ENCODE measurements around the gene EFHD1.

Gene EFHD1

GRCh38 chr2:232653441-232653840 is 20.0 kb downstream of the EFHD1 start:
- Histone ChIP-seq H3K9me3 (ENCODE audit: control insufficient read depth in 2 of 2, low read length in 2 of 2) (no peaks in the 10 kb centered on the region), H3K36me3 (ENCODE audit: control insufficient read depth in 2 of 2, insufficient read depth in 2 of 2, low read length in 2 of 2) (no peaks in the 10 kb centered on the region), H3K27ac (ENCODE audit: low read length) (no peak overlapping the region), H3K27me3 (ENCODE audit: control insufficient read depth in 1 of 2, insufficient read depth in 2 of 2, low read length in 2 of 2) (no peaks in the 10 kb centered on the region), H3K4me1 (ENCODE audit: control insufficient read depth, insufficient read depth, low read length) (no peaks in the 10 kb centered on the region), H3K4me3 (ENCODE audit: low read length in 2 of 2) (no peak overlapping the region), H3K9ac (ENCODE audit: low read length in 2 of 2) (no peak overlapping the region)

GRCh38 chr2:232655392-232655791 is 22.0 kb downstream of the EFHD1 start:
- Histone ChIP-seq H3K9ac (ENCODE audit: low read length in 2 of 2) (no peak overlapping the region), H3K4me3 (ENCODE audit: low read length in 2 of 2) (no peak overlapping the region), H3K9me3 (ENCODE audit: control insufficient read depth in 2 of 2, low read length in 2 of 2) (no peaks in the 10 kb centered on the region), H3K27me3 (ENCODE audit: control insufficient read depth in 1 of 2, insufficient read depth in 2 of 2, low read length in 2 of 2) (no peaks in the 10 kb centered on the region), H3K4me1 (ENCODE audit: control insufficient read depth, insufficient read depth, low read length) (no peaks in the 10 kb centered on the region), H3K27ac (ENCODE audit: low read length) (no peak overlapping the region), H3K36me3 (ENCODE audit: control insufficient read depth in 2 of 2, insufficient read depth in 2 of 2, low read length in 2 of 2) (no peaks in the 10 kb centered on the region)

- Histone ChIP-seq H3K4me1 (ENCODE audit: control insufficient read depth, insufficient read depth, low read length) (no peaks in the 10 kb centered on the region), H3K27ac (ENCODE audit: low read length) (no peak overlapping the region), H3K27me3 (ENCODE audit: control insufficient read depth in 1 of 2, insufficient read depth in 2 of 2, low read length in 2 of 2) (no peaks in the 10 kb centered on the region), H3K4me3 (ENCODE audit: low read length in 2 of 2) (no peak overlapping the region), H3K9ac (ENCODE audit: low read length in 2 of 2) (no peak overlapping the region), H3K9me3 (ENCODE audit: control insufficient read depth in 2 of 2, low read length in 2 of 2) (no peaks in the 10 kb centered on the region), H3K36me3 (ENCODE audit: control insufficient read depth in 2 of 2, insufficient read depth in 2 of 2, low read length in 2 of 2) (no peaks in the 10 kb centered on the region)
Observed at GRCh38 chr2:232658217-232658785, 24.9 kb downstream of the EFHD1 start.

- no peaks in the 10 kb centered on the region for H3K27me3 ChIP-seq (ENCODE audit: control insufficient read depth in 1 of 2, insufficient read depth in 2 of 2, low read length in 2 of 2)
- no peaks in the 10 kb centered on the region for H3K9me3 ChIP-seq (ENCODE audit: control insufficient read depth in 2 of 2, low read length in 2 of 2)
- H3K36me3 ChIP-seq (ENCODE audit: control insufficient read depth in 2 of 2, insufficient read depth in 2 of 2, low read length in 2 of 2): no peaks in the 10 kb centered on the region
- no peak overlapping the region for H3K4me3 ChIP-seq (ENCODE audit: low read length in 2 of 2)
- no peak overlapping the region for H3K9ac ChIP-seq (ENCODE audit: low read length in 2 of 2)
- no peak overlapping the region for H3K27ac ChIP-seq (ENCODE audit: low read length)
- H3K4me1 ChIP-seq (ENCODE audit: control insufficient read depth, insufficient read depth, low read length): no peaks in the 10 kb centered on the region
Observed at GRCh38 chr2:232659359-232659758, 26.0 kb downstream of the EFHD1 start.

- Histone ChIP-seq H3K27ac (ENCODE audit: low read length) (no peak overlapping the region), H3K9ac (ENCODE audit: low read length in 2 of 2) (no peak overlapping the region), H3K27me3 (ENCODE audit: control insufficient read depth in 1 of 2, insufficient read depth in 2 of 2, low read length in 2 of 2) (no peaks in the 10 kb centered on the region), H3K4me1 (ENCODE audit: control insufficient read depth, insufficient read depth, low read length) (no peaks in the 10 kb centered on the region), H3K9me3 (ENCODE audit: control insufficient read depth in 2 of 2, low read length in 2 of 2) (no peaks in the 10 kb centered on the region), H3K4me3 (ENCODE audit: low read length in 2 of 2) (no peak overlapping the region), H3K36me3 (ENCODE audit: control insufficient read depth in 2 of 2, insufficient read depth in 2 of 2, low read length in 2 of 2) (no peaks in the 10 kb centered on the region)
Observed at GRCh38 chr2:232662486-232663260, 29.3 kb downstream of the EFHD1 start.

- Histone ChIP-seq H3K4me1 (ENCODE audit: control insufficient read depth, insufficient read depth, low read length) (peaks cover 5% of the 10 kb centered on the region), H3K27ac (ENCODE audit: low read length) (no peak overlapping the region), H3K9ac (ENCODE audit: low read length in 2 of 2) (no peak overlapping the region), H3K9me3 (ENCODE audit: control insufficient read depth in 2 of 2, low read length in 2 of 2) (no peaks in the 10 kb centered on the region), H3K4me3 (ENCODE audit: low read length in 2 of 2) (no peak overlapping the region), H3K27me3 (ENCODE audit: control insufficient read depth in 1 of 2, insufficient read depth in 2 of 2, low read length in 2 of 2) (no peaks in the 10 kb centered on the region), H3K36me3 (ENCODE audit: control insufficient read depth in 2 of 2, insufficient read depth in 2 of 2, low read length in 2 of 2) (no peaks in the 10 kb centered on the region)
Observed at GRCh38 chr2:232666051-232666805, 32.8 kb downstream of the EFHD1 start.

GRCh38 chr2:232667989-232668583 is 34.7 kb downstream of the EFHD1 start:
- H3K27ac ChIP-seq (ENCODE audit: low read length): no peak overlapping the region
- no peaks in the 10 kb centered on the region for H3K27me3 ChIP-seq (ENCODE audit: control insufficient read depth in 1 of 2, insufficient read depth in 2 of 2, low read length in 2 of 2)
- no peak overlapping the region for H3K4me3 ChIP-seq (ENCODE audit: low read length in 2 of 2)
- H3K36me3 ChIP-seq (ENCODE audit: control insufficient read depth in 2 of 2, insufficient read depth in 2 of 2, low read length in 2 of 2): peaks cover 0 to 5% of the 10 kb centered on the region in 2 donors
- H3K9me3 ChIP-seq (ENCODE audit: control insufficient read depth in 2 of 2, low read length in 2 of 2): no peaks in the 10 kb centered on the region
- no peak overlapping the region for H3K9ac ChIP-seq (ENCODE audit: low read length in 2 of 2)
- H3K4me1 ChIP-seq (ENCODE audit: control insufficient read depth, insufficient read depth, low read length): peaks cover 5% of the 10 kb centered on the region

GRCh38 chr2:232668805-232669444 is 35.5 kb downstream of the EFHD1 start:
- Histone ChIP-seq H3K4me3 (ENCODE audit: low read length in 2 of 2) (no peak overlapping the region), H3K27ac (ENCODE audit: low read length) (no peak overlapping the region)

GRCh38 chr2:232672588-232672987 is 39.2 kb downstream of the EFHD1 start:
- H3K27ac ChIP-seq (ENCODE audit: low read length): no peak overlapping the region
- no peaks in the 10 kb centered on the region for H3K27me3 ChIP-seq (ENCODE audit: control insufficient read depth in 1 of 2, insufficient read depth in 2 of 2, low read length in 2 of 2)
- H3K9ac ChIP-seq (ENCODE audit: low read length in 2 of 2): no peak overlapping the region
- no peak overlapping the region for H3K4me3 ChIP-seq (ENCODE audit: low read length in 2 of 2)
- peaks cover 5% of the 10 kb centered on the region for H3K4me1 ChIP-seq (ENCODE audit: control insufficient read depth, insufficient read depth, low read length)
- peaks cover 0 to 5% of the 10 kb centered on the region in 2 donors for H3K36me3 ChIP-seq (ENCODE audit: control insufficient read depth in 2 of 2, insufficient read depth in 2 of 2, low read length in 2 of 2)
- H3K9me3 ChIP-seq (ENCODE audit: control insufficient read depth in 2 of 2, low read length in 2 of 2): no peaks in the 10 kb centered on the region

More at GRCh38 chr2:232668805-232669444, 35.5 kb downstream of the EFHD1 start:
- Histone ChIP-seq H3K27me3 (ENCODE audit: control insufficient read depth in 1 of 2, insufficient read depth in 2 of 2, low read length in 2 of 2) (no peaks in the 10 kb centered on the region), H3K9ac (ENCODE audit: low read length in 2 of 2) (no peak overlapping the region), H3K9me3 (ENCODE audit: control insufficient read depth in 2 of 2, low read length in 2 of 2) (no peaks in the 10 kb centered on the region), H3K4me1 (ENCODE audit: control insufficient read depth, insufficient read depth, low read length) (peaks cover 5% of the 10 kb centered on the region), H3K36me3 (ENCODE audit: control insufficient read depth in 2 of 2, insufficient read depth in 2 of 2, low read length in 2 of 2) (peaks cover 0 to 5% of the 10 kb centered on the region in 2 donors)

- no peaks in the 10 kb centered on the region for H3K9me3 ChIP-seq (ENCODE audit: control insufficient read depth in 2 of 2, low read length in 2 of 2)
- H3K9ac ChIP-seq (ENCODE audit: low read length in 2 of 2): no peak overlapping the region
Observed at GRCh38 chr2:232674491-232674890, 41.1 kb downstream of the EFHD1 start.

More at GRCh38 chr2:232674491-232674890, 41.1 kb downstream of the EFHD1 start:
- no peak overlapping the region for H3K4me3 ChIP-seq (ENCODE audit: low read length in 2 of 2)
- peaks cover 0 to 5% of the 10 kb centered on the region in 2 donors for H3K36me3 ChIP-seq (ENCODE audit: control insufficient read depth in 2 of 2, insufficient read depth in 2 of 2, low read length in 2 of 2)
- H3K4me1 ChIP-seq (ENCODE audit: control insufficient read depth, insufficient read depth, low read length): no peaks in the 10 kb centered on the region
- no peaks in the 10 kb centered on the region for H3K27me3 ChIP-seq (ENCODE audit: control insufficient read depth in 1 of 2, insufficient read depth in 2 of 2, low read length in 2 of 2)
- no peak overlapping the region for H3K27ac ChIP-seq (ENCODE audit: low read length)

Measured in stomach smooth muscle (tissue), 2 donors.